K562 (cell line): ENCODE results near the gene MCMBP. TPM values are rescaled to one million over a fixed set of nuclear protein-coding genes. Genes with fewer than 3 reads are reported as not detected.

Experiments
- C11orf30 ChIP-seq: fragments of 450-650 bp; IDR thresholded peaks from 2 replicates; pipeline ENCODE4 v1.6.1; 2016; ENCODE audit warnings: low read depth, mild to moderate bottlenecking
- CHCHD3 ChIP-seq: fragments of 250-450 bp; sonication (Bioruptor Pico); IDR thresholded peaks from 2 replicates; pipeline ENCODE4 v2.1.2; 2022; ENCODE audit warnings: mild to moderate bottlenecking
- CTCF ChIP-seq, 3 experiments: IDR thresholded peaks in 2 of 3; conservative IDR thresholded peaks in 1 of 3; 2 replicates each; pipeline ENCODE4 v1.5.1; 2011 to 2012; ENCODE audit warnings: low read length in 3 of 3, mild to moderate bottlenecking in 3 of 3, control low read depth in 2 of 3, improper control_type of control experiment in 1 of 3, inconsistent platforms in 1 of 3, low read depth in 1 of 3, mixed read lengths in 1 of 3, moderate library complexity in 1 of 3; ENCODE audit not compliant: insufficient read depth in 2 of 3
- ETV6 ChIP-seq, 3 experiments: fragments of 150-350 bp in 1 of 3; sonication (generic) in 1 of 3; formaldehyde crosslinking in 1 of 3; IDR thresholded peaks; 2 replicates each; pipeline versions ENCODE4 v1.6.1 to v1.8.0; 2014 to 2022; ENCODE audit warnings: borderline replicate concordance in 2 of 3, low read depth in 2 of 3, antibody characterized with exemption in 1 of 3, low read length in 1 of 3, mild to moderate bottlenecking in 1 of 3, missing genetic modification reagents in 1 of 3
- KHSRP ChIP-seq: fragments of 450-650 bp; IDR thresholded peaks from 2 replicates; pipeline ENCODE4 v1.6.1; 2017
- L3MBTL2 ChIP-seq: fragments of 450-650 bp; IDR thresholded peaks from 2 replicates; pipeline ENCODE4 v1.6.1; 2016; ENCODE audit warnings: mild to moderate bottlenecking, moderate library complexity
- MITF ChIP-seq: IDR thresholded peaks from 2 replicates; pipeline ENCODE4 v1.6.1; 2014; ENCODE audit warnings: antibody characterized with exemption
- RFX1 ChIP-seq: fragments of 450-650 bp; IDR thresholded peaks from 2 replicates; pipeline ENCODE4 v1.6.1; 2016; ENCODE audit warnings: mild to moderate bottlenecking, moderate library complexity
- SMAD2 ChIP-seq: fragments of 150-350 bp; IDR thresholded peaks from 2 replicates; pipeline ENCODE4 v1.6.1; 2014; ENCODE audit warnings: low read depth, mild to moderate bottlenecking, low read length
- SMAD3 ChIP-seq: fragments of 450-650 bp; formaldehyde crosslinking; conservative IDR thresholded peaks from 2 replicates; pipeline ENCODE4 v1.4.0; 2020; ENCODE audit warnings: mild to moderate bottlenecking
- SMC3 ChIP-seq: conservative IDR thresholded peaks from 2 replicates; pipeline ENCODE4 v1.6.1; 2011; ENCODE audit warnings: low read depth, low read length, improper control_type of control experiment; ENCODE audit not compliant: insufficient read depth
- SNRNP70 ChIP-seq: fragments of 200-400 bp; formaldehyde crosslinking; optimal IDR thresholded peaks from 2 replicates; pipeline ENCODE3; 2017; ENCODE audit warnings: low read depth, low read length
- STAT5A ChIP-seq: IDR thresholded peaks from 2 replicates; pipeline ENCODE4 v1.6.1; 2012; ENCODE audit warnings: low read length, inconsistent platforms, borderline replicate concordance
- TGIF2 ChIP-seq: sonication (generic); formaldehyde crosslinking; IDR thresholded peaks from 2 replicates; pipeline ENCODE4 v1.8.1; 2022; ENCODE audit warnings: mild to moderate bottlenecking, missing genetic modification reagents, moderate library complexity
- ZC3H11A ChIP-seq: IDR thresholded peaks from 2 replicates; pipeline ENCODE4 v1.6.1; 2012; ENCODE audit warnings: low read depth, low read length, improper control_type of control experiment
- ZNF24 ChIP-seq: fragments of 450-650 bp; IDR thresholded peaks from 2 replicates; pipeline ENCODE4 v1.6.1; 2016
- ZNF766 ChIP-seq: fragments of 200-800 bp; sonication (Bioruptor generic); conservative IDR thresholded peaks from 2 replicates; pipeline ENCODE4 v1.6.1; 2016; ENCODE audit warnings: missing genetic modification characterization, missing compliant biosample characterization
- polyA plus RNA-seq, 8 experiments: library from polyadenylated mRNA; depleted of rRNA in 4 of 8; stranded (reverse) in 5 of 8; unstranded in 3 of 8; fragments of >200 nt; fragmentation: Nextera tagmentation in 2 of 8; fragmentation: Illumina TruSeq in 1 of 8; extraction: Ambion mirVana in 2 of 8; extraction: Trizol in 1 of 8; gene quantifications; 2 replicates each; pipeline versions ENCODE4 v1.2.1 to v1.2.3, GENCODE V29; 2011 to 2014; ENCODE audit warnings: inconsistent platforms in 1 of 8, missing spikeins in 1 of 8
- total RNA-seq, 7 experiments: library from RNA; depleted of rRNA in 6 of 7; stranded (reverse); fragments of >200 nt in 6 of 7; fragmentation: Illumina TruSeq in 2 of 7; extraction: Trizol in 2 of 7; gene quantifications; 2 replicates each; pipeline versions ENCODE4 v1.2.1 to v1.2.3, GENCODE V29; 2011 to 2021; ENCODE audit warnings: low replicate concordance in 1 of 7
- TF ChIP-seq, protein P1 (sequence below), 3 experiments: fragments of 200-800 bp in 1 of 3; sonication (Bioruptor generic) in 1 of 3; sonication (generic) in 1 of 3; formaldehyde crosslinking in 1 of 3; IDR thresholded peaks; 2 replicates each; pipeline versions ENCODE4 v1.6.1 to v1.8.0; 2016 to 2022; ENCODE audit warnings: mild to moderate bottlenecking in 2 of 3, missing compliant biosample characterization in 2 of 3, missing genetic modification characterization in 2 of 3, missing genetic modification reagents in 1 of 3
- TF ChIP-seq, protein P2 (sequence below): fragments of 450-650 bp; IDR thresholded peaks from 2 replicates; pipeline ENCODE4 v1.6.1; 2016
- TF ChIP-seq, protein P3 (sequence below): conservative IDR thresholded peaks from 2 replicates; pipeline ENCODE4 v1.6.1; 2011; ENCODE audit warnings: low read depth, mild to moderate bottlenecking, low read length; ENCODE audit not compliant: control insufficient read depth

MCMBP gene
- total and polyA plus RNA-seq, 9 of the 15 experiments (the other 6 are each of a cell fraction or from before 2014, with no cell fraction given), result 11.2 to 74.3 (median 50.5) TPM

GRCh38 chr10:119859420-119860258 lies 13.0 kb downstream of the MCMBP start (continued):
- TF ChIP-seq CTCF (IDR thresholded peaks at IDR 0.05 in 2 of 3, conservative IDR thresholded peaks at IDR 0.05 in 1 of 3; ENCODE audit: insufficient read depth in 2 of 3, low read depth in 1 of 3, low read length in 3 of 3), result peak in 1 of 3 experiments; percentile 64; a peak in 4 of 6 replicates
- no peak for TF ChIP-seq ZNF766
- TF ChIP-seq C11orf30, result peak; percentile 75; the same call in 1 of the 2 replicates
- TF ChIP-seq ETV6 (IDR thresholded peaks at IDR 0.05; ENCODE audit: borderline replicate concordance in 1 of 2, low read depth in 2 of 2, low read length in 1 of 2), result no peak
- TF ChIP-seq ETV6 (CRISPR knock-in tag; IDR thresholded peaks at IDR 0.05; ENCODE audit: borderline replicate concordance), result no peak
- no peak for TF ChIP-seq MITF
- TF ChIP-seq, protein P1, sequence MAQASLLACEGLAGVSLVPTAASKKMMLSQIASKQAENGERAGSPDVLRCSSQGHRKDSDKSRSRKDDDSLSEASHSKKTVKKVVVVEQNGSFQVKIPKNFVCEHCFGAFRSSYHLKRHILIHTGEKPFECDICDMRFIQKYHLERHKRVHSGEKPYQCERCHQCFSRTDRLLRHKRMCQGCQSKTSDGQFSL (CRISPR knock-in tag; IDR thresholded peaks at IDR 0.05), result no peak
- TF ChIP-seq, protein P1 (tag; IDR thresholded peaks at IDR 0.05), result no peak
- TF ChIP-seq KHSRP, result no peak
- TF ChIP-seq RFX1, result no peak
- no peak for TF ChIP-seq SMAD2
- TF ChIP-seq SMAD3 (CRISPR knock-in tag), result no peak
- TF ChIP-seq SNRNP70, result no peak
- TF ChIP-seq, protein P2, sequence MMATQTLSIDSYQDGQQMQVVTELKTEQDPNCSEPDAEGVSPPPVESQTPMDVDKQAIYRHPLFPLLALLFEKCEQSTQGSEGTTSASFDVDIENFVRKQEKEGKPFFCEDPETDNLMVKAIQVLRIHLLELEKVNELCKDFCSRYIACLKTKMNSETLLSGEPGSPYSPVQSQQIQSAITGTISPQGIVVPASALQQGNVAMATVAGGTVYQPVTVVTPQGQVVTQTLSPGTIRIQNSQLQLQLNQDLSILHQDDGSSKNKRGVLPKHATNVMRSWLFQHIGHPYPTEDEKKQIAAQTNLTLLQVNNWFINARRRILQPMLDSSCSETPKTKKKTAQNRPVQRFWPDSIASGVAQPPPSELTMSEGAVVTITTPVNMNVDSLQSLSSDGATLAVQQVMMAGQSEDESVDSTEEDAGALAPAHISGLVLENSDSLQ, result 0 out of 2 replicates have a peak, but pooled peaks have one; percentile 18
- no peak for TF ChIP-seq ZC3H11A
- TF ChIP-seq STAT5A, result no peak
- no peak for TF ChIP-seq CHCHD3 (CRISPR knock-in tag)
- TF ChIP-seq, protein P3, sequence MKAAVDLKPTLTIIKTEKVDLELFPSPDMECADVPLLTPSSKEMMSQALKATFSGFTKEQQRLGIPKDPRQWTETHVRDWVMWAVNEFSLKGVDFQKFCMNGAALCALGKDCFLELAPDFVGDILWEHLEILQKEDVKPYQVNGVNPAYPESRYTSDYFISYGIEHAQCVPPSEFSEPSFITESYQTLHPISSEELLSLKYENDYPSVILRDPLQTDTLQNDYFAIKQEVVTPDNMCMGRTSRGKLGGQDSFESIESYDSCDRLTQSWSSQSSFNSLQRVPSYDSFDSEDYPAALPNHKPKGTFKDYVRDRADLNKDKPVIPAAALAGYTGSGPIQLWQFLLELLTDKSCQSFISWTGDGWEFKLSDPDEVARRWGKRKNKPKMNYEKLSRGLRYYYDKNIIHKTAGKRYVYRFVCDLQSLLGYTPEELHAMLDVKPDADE, result no peak
- TF ChIP-seq L3MBTL2, result no peak
- no peak for TF ChIP-seq ZNF24
- TF ChIP-seq TGIF2, result no peak
- TF ChIP-seq SMC3, result no peak
